ENCODE measurements around the gene SEC14L6. TPM values are rescaled to one million over a fixed set of nuclear protein-coding genes. Genes with fewer than 3 reads are reported as not detected.
A peak's percentile ranks its signal among the peaks of the same experiment; 100 is the strongest.

SEC14L6 gene
- total RNA-seq, 4 donors from 2014 or later = 0.21 to 3.3 (median 0.94) TPM

- no peak overlapping the region for H3K27ac ChIP-seq
- H3K27me3 ChIP-seq = no peaks in the 10 kb centered on the region
- no peaks in the 10 kb centered on the region for H3K9me3 ChIP-seq
- no peaks in the 10 kb centered on the region for H3K4me1 ChIP-seq
- DNase-seq (ENCODE audit: low spot score in 2 of 2) = peak in 1 of 2 donors; percentile 30
- H3K4me3 ChIP-seq = no peak overlapping the region
- WGBS, 2 donors = 31 to 34% methylated on average over 11 to 18 of the region's 18 CpGs
- no peak for TF ChIP-seq EP300 (IDR thresholded peaks at IDR 0.05)
- peak; percentile 81 to 96 (median 90) for TF ChIP-seq CTCF (IDR thresholded peaks at IDR 0.05)
- no peak for TF ChIP-seq POLR2A (IDR thresholded peaks at IDR 0.05)
- H3K36me3 ChIP-seq = no peaks in the 10 kb centered on the region
Measured at GRCh38 chr22:30485362-30485988, 61.1 kb downstream of the SEC14L6 start.

GRCh38 chr22:30483169-30483568 lies 63.4 kb downstream of the SEC14L6 start:
- Histone ChIP-seq H3K9me3 (no peaks in the 10 kb centered on the region), H3K4me1 (no peaks in the 10 kb centered on the region), H3K27ac (no peak overlapping the region), H3K36me3 (no peaks in the 10 kb centered on the region), H3K4me3 (no peak overlapping the region), H3K27me3 (no peaks in the 10 kb centered on the region)
- WGBS, 2 donors = 90 to 96% methylated on average over 1 of the region's 1 CpG
- DNase-seq (ENCODE audit: low spot score in 2 of 2) = no peak
- no peak for TF ChIP-seq POLR2A (IDR thresholded peaks at IDR 0.05)
- TF ChIP-seq CTCF (IDR thresholded peaks at IDR 0.05) = no peak
- no peak for TF ChIP-seq EP300 (IDR thresholded peaks at IDR 0.05)

- Histone ChIP-seq H3K4me3 (no peak overlapping the region), H3K9me3 (no peaks in the 10 kb centered on the region), H3K27ac (no peak overlapping the region), H3K4me1 (no peaks in the 10 kb centered on the region), H3K36me3 (no peaks in the 10 kb centered on the region), H3K27me3 (no peaks in the 10 kb centered on the region)
- WGBS, 2 donors = 81 to 85% methylated on average over 5 of the region's 5 CpGs
- TF ChIP-seq CTCF (IDR thresholded peaks at IDR 0.05) = no peak
- TF ChIP-seq POLR2A (IDR thresholded peaks at IDR 0.05) = no peak
- no peak for TF ChIP-seq EP300 (IDR thresholded peaks at IDR 0.05)
- no peak for DNase-seq (ENCODE audit: low spot score in 2 of 2)
Measured at GRCh38 chr22:30481711-30482110, 64.8 kb downstream of the SEC14L6 start.

GRCh38 chr22:30479981-30480380 lies 66.6 kb downstream of the SEC14L6 start:
- Histone ChIP-seq H3K27me3 (peaks cover 0 to 4% of the 10 kb centered on the region in 2 donors), H3K27ac (no peak overlapping the region), H3K4me3 (no peak overlapping the region), H3K36me3 (no peaks in the 10 kb centered on the region), H3K9me3 (no peaks in the 10 kb centered on the region), H3K4me1 (no peaks in the 10 kb centered on the region)
- 66 to 76% methylated on average over 2 of the region's 2 CpGs for WGBS, 2 donors
- TF ChIP-seq EP300 (IDR thresholded peaks at IDR 0.05) = no peak
- TF ChIP-seq CTCF (IDR thresholded peaks at IDR 0.05) = no peak
- TF ChIP-seq POLR2A (IDR thresholded peaks at IDR 0.05) = no peak
- DNase-seq (ENCODE audit: low spot score in 2 of 2) = no peak

GRCh38 chr22:30474683-30475424 lies 71.7 kb downstream of the SEC14L6 start:
- 46 to 47% methylated on average over 6 of the region's 6 CpGs for WGBS, 2 donors
- Histone ChIP-seq H3K27me3 (peaks cover 0 to 4% of the 10 kb centered on the region in 2 donors), H3K4me1 (no peaks in the 10 kb centered on the region), H3K4me3 (no peak overlapping the region), H3K9me3 (no peaks in the 10 kb centered on the region), H3K36me3 (no peaks in the 10 kb centered on the region), H3K27ac (no peak overlapping the region)
- DNase-seq (ENCODE audit: low spot score in 2 of 2) = no peak
- TF ChIP-seq CTCF (IDR thresholded peaks at IDR 0.05) = no peak
- TF ChIP-seq POLR2A (IDR thresholded peaks at IDR 0.05) = no peak
- TF ChIP-seq EP300 (IDR thresholded peaks at IDR 0.05) = no peak
